ENCODE results near the gene ARPC5. TPM values are rescaled to one million over a fixed set of nuclear protein-coding genes. Genes with fewer than 3 reads are reported as not detected.

The ARPC5 gene
- total and polyA plus RNA-seq, 2 of the 8 experiments (the other 6 are each of a cell fraction or from before 2014, with no cell fraction given) = 24.0 to 60.8 TPM

DNA sequence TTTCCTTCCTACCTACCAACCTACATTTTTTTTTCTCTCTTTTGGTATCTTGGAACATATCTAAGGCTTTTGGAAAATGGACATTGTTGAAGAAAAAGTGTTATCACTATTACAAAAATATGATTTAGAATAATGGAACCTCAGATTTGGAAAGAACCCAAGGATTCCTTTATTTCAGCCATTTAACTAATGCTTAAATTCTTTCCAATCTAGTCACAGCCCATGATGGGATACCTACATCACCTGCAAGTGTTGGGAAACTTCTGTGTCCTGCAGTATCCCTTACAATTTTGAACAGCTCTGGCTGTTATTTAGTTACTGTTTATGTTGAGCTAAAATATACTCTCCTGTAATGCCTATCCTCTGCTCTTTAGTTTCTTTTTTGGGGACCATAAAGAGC lies 39.8 kb upstream of the ARPC5 start:
- Histone ChIP-seq H3K4ac (replicated peaks; ENCODE audit: insufficient read length, low read depth, low read length) (no peak overlapping the region), H3K27me3 (replicated peaks in 1 of 4; ENCODE audit: control insufficient read depth in 3 of 4, extremely low read depth in 1 of 4, insufficient read depth in 3 of 4, low read length in 3 of 4) (no peaks in the 10 kb centered on the region), H3K56ac (replicated peaks; ENCODE audit: insufficient read length, low read depth, low read length) (no peak overlapping the region), H3K4me2 (ENCODE audit: insufficient read depth in 1 of 2, low read depth in 2 of 2, low read length in 2 of 2) (no peak overlapping the region), H2BK15ac (ENCODE audit: low read length) (no peak overlapping the region), H2BK20ac (ENCODE audit: low read length) (no peak overlapping the region), H2AFZ (ENCODE audit: low read length) (no peak overlapping the region), H3K36me3 (ENCODE audit: control insufficient read depth in 2 of 4, insufficient read depth in 4 of 4, low read length in 3 of 4) (no peaks in the 10 kb centered on the region), H2BK5ac (ENCODE audit: low read depth, low read length) (no peak overlapping the region), H3K79me2 (ENCODE audit: control insufficient read depth in 1 of 2, insufficient read depth in 2 of 2, low read length in 2 of 2) (no peaks in the 10 kb centered on the region), H3K23me2 (ENCODE audit: low read depth, low read length) (no peaks in the 10 kb centered on the region), H3K18ac (ENCODE audit: extremely low read depth, low read length) (no peak overlapping the region), H3K27ac (ENCODE audit: low read depth, low read length) (no peak overlapping the region), H2AK5ac (ENCODE audit: low read depth, low read length) (no peak overlapping the region), H4K20me1 (replicated peaks in 1 of 2; ENCODE audit: control insufficient read depth in 1 of 2, insufficient read depth in 2 of 2, low read length in 2 of 2) (no peaks in the 10 kb centered on the region), H3K9me3 (ENCODE audit: insufficient read depth in 2 of 2, low read depth in 1 of 2, low read length in 1 of 2) (0 out of 4 replicates have a peak, but pooled peaks cover 3 to 5% of the 10 kb centered on the region in 2 experiments), H3K9ac (replicated peaks in 1 of 4; ENCODE audit: extremely low read depth in 1 of 4, low read depth in 3 of 4, low read length in 3 of 4) (no peak overlapping the region), H2BK12ac (ENCODE audit: low read depth, low read length) (no peak overlapping the region), H2BK120ac (replicated peaks; ENCODE audit: low read depth, low read length) (no peak overlapping the region), H3K14ac (ENCODE audit: insufficient read length) (no peak overlapping the region), H3K4me1 (replicated peaks in 1 of 4; ENCODE audit: control insufficient read depth in 3 of 4, insufficient read depth in 4 of 4, low read length in 3 of 4) (0 out of 7 replicates have a peak, but pooled peaks cover 0 to 2% (median 0%) of the 10 kb centered on the region in 4 experiments), H3K23ac (ENCODE audit: insufficient read length) (no peak overlapping the region), H3K79me1 (ENCODE audit: low read depth, low read length) (no peaks in the 10 kb centered on the region), H4K91ac (replicated peaks; ENCODE audit: insufficient read length, low read length) (no peak overlapping the region), H4K8ac (ENCODE audit: extremely low read depth, insufficient read depth, low read length) (no peak overlapping the region), H4K5ac (ENCODE audit: insufficient read length, low read depth, low read length) (no peak overlapping the region), H3K4me3 (ENCODE audit: extremely low read depth in 1 of 4, insufficient read depth in 2 of 4, low read depth in 3 of 4, low read length in 4 of 4) (no peak overlapping the region)
- TF ChIP-seq SIRT6 (IDR thresholded peaks at IDR 0.05; ENCODE audit: low read length) = no peak
- TF ChIP-seq, protein P1, sequence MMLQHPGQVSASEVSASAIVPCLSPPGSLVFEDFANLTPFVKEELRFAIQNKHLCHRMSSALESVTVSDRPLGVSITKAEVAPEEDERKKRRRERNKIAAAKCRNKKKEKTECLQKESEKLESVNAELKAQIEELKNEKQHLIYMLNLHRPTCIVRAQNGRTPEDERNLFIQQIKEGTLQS (IDR thresholded peaks at IDR 0.05; ENCODE audit: insufficient read depth, low read depth, low read length) = no peak
- TF ChIP-seq, protein P2, sequence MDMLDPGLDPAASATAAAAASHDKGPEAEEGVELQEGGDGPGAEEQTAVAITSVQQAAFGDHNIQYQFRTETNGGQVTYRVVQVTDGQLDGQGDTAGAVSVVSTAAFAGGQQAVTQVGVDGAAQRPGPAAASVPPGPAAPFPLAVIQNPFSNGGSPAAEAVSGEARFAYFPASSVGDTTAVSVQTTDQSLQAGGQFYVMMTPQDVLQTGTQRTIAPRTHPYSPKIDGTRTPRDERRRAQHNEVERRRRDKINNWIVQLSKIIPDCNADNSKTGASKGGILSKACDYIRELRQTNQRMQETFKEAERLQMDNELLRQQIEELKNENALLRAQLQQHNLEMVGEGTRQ (IDR thresholded peaks at IDR 0.05; ENCODE audit: low read length) = no peak
- TF ChIP-seq, protein P3, sequence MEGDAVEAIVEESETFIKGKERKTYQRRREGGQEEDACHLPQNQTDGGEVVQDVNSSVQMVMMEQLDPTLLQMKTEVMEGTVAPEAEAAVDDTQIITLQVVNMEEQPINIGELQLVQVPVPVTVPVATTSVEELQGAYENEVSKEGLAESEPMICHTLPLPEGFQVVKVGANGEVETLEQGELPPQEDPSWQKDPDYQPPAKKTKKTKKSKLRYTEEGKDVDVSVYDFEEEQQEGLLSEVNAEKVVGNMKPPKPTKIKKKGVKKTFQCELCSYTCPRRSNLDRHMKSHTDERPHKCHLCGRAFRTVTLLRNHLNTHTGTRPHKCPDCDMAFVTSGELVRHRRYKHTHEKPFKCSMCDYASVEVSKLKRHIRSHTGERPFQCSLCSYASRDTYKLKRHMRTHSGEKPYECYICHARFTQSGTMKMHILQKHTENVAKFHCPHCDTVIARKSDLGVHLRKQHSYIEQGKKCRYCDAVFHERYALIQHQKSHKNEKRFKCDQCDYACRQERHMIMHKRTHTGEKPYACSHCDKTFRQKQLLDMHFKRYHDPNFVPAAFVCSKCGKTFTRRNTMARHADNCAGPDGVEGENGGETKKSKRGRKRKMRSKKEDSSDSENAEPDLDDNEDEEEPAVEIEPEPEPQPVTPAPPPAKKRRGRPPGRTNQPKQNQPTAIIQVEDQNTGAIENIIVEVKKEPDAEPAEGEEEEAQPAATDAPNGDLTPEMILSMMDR (IDR thresholded peaks at IDR 0.05; ENCODE audit: control extremely low read depth in 1 of 3, insufficient read depth in 1 of 3, low read depth in 1 of 3, low read length in 3 of 3) = no peak
- TF ChIP-seq PHF8 (conservative IDR thresholded peaks at IDR 0.05; ENCODE audit: low read depth, low read length) = no peak
- no peak for TF ChIP-seq CREB1 (IDR thresholded peaks at IDR 0.05)
- TF ChIP-seq SP1 (IDR thresholded peaks at IDR 0.05; ENCODE audit: low read depth, low read length) = no peak
- no peak for TF ChIP-seq RAD21 (IDR thresholded peaks at IDR 0.05 in 1 of 2, conservative IDR thresholded peaks at IDR 0.05 in 1 of 2; ENCODE audit: low read depth in 2 of 2, low read length in 2 of 2)
- no peak for TF ChIP-seq TAF7 (optimal IDR thresholded peaks at IDR 0.05; ENCODE audit: borderline replicate concordance, low read depth, low read length)
- TF ChIP-seq FOSL1 (IDR thresholded peaks at IDR 0.05; ENCODE audit: insufficient read depth, low read depth, low read length) = no peak
- no peak for TF ChIP-seq SP4 (IDR thresholded peaks at IDR 0.05; ENCODE audit: low read length)
- no peak for FAIRE-seq
- CTCF ChIA-PET (ENCODE audit: partially characterized antibody) = interaction anchor here (0.6 to 4.9 kb wide), 6 partner anchors 9 to 27 kb away, joined by 3 to 43 read pairs (median 6); no protein-coding TSS in a partner anchor
- no peak for DNase-seq (ENCODE audit: low read depth in 1 of 2, low spot score in 2 of 2)
- POLR2A ChIA-PET (ENCODE audit: partially characterized antibody) = no interaction called here
